ENCODE data around the gene CHD2. TPM values are rescaled to one million over a fixed set of nuclear protein-coding genes. Genes with fewer than 3 reads are reported as not detected.

Gene CHD2
- total RNA-seq, 1 donor from 2014 or later = 105 TPM

DNA sequence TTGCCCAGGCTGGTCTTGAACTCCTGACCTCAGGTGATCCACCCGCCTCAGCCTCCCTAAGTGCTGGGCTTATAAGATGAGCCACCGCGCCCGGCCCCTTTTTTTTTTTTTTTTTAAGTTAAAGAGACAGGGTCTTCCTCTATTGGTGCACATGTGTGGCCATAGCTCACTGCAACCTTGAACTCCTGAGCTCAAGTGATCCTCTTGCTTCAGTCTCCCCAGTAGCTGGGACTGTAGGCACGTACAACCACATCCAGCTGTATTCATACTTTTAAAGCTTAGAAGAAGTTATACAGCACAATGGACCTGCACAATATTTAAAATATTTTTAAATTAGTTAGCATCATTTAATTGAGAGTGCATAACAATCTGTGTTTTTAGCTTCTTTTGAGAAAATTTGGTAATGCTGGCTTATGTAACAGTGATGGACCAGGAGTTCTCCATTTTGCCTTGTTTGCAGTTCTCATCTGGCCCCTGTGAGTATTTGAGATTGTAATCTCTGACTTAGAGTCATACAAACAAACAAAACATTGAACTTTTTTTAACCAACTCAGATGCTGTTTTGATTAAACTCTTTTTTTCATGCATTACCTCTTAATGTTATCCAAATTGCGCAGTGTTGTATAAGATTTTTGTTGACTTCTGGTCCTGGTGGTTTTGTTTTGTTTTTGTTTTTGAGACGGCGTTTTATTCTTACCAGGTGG is 33.0 kb downstream of the CHD2 start:
- Mint-ChIP-seq H3K4me3 (ENCODE audit: unreplicated experiment) (no peak overlapping the region), H3K9me3 (ENCODE audit: unreplicated experiment) (no peaks in the 10 kb centered on the region), H3K4me1 (ENCODE audit: low read depth, unreplicated experiment) (peaks cover 49% of the 10 kb centered on the region), H3K36me3 (ENCODE audit: low read depth, unreplicated experiment) (peaks cover 31% of the 10 kb centered on the region), H3K27ac (ENCODE audit: unreplicated experiment) (peak overlapping the region; percentile 26), H3K27me3 (ENCODE audit: low read depth, unreplicated experiment) (no peaks in the 10 kb centered on the region)
- H3K4me1 ChIP-seq (ENCODE audit: insufficient read depth, low read length) = peaks cover 30% of the 10 kb centered on the region
- H3K9me3 ChIP-seq (ENCODE audit: insufficient read depth, low read depth, low read length) = no peaks in the 10 kb centered on the region
- FAIRE-seq (no peak), DNase-seq (ENCODE audit: low read depth) (no peak)
- peaks cover 65% of the 10 kb centered on the region for H3K36me3 ChIP-seq (ENCODE audit: insufficient read depth, low read length)
- no peak overlapping the region for H2AFZ ChIP-seq (ENCODE audit: low read depth, low read length)
- H3K79me2 ChIP-seq (ENCODE audit: insufficient read depth, low read length) = peaks cover 91% of the 10 kb centered on the region
- no peak overlapping the region for H3K4me3 ChIP-seq (ENCODE audit: insufficient read depth, low read depth, low read length)
- H3K27ac ChIP-seq (ENCODE audit: low read depth, low read length) = no peak overlapping the region
- TF ChIP-seq EZH2 (IDR thresholded peaks at IDR 0.05; ENCODE audit: insufficient read depth, low read length) = no peak
- TF ChIP-seq, protein P1, sequence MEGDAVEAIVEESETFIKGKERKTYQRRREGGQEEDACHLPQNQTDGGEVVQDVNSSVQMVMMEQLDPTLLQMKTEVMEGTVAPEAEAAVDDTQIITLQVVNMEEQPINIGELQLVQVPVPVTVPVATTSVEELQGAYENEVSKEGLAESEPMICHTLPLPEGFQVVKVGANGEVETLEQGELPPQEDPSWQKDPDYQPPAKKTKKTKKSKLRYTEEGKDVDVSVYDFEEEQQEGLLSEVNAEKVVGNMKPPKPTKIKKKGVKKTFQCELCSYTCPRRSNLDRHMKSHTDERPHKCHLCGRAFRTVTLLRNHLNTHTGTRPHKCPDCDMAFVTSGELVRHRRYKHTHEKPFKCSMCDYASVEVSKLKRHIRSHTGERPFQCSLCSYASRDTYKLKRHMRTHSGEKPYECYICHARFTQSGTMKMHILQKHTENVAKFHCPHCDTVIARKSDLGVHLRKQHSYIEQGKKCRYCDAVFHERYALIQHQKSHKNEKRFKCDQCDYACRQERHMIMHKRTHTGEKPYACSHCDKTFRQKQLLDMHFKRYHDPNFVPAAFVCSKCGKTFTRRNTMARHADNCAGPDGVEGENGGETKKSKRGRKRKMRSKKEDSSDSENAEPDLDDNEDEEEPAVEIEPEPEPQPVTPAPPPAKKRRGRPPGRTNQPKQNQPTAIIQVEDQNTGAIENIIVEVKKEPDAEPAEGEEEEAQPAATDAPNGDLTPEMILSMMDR (IDR thresholded peaks at IDR 0.05; ENCODE audit: insufficient read depth, low read depth, low read length) = no peak
- no peak overlapping the region for H3K9ac ChIP-seq (ENCODE audit: low read length)
- H3K4me2 ChIP-seq (ENCODE audit: low read length) = no peak overlapping the region
- no peaks in the 10 kb centered on the region for H3K27me3 ChIP-seq (ENCODE audit: insufficient read depth, low read length)
- peaks cover 64% of the 10 kb centered on the region for H4K20me1 ChIP-seq (ENCODE audit: insufficient read depth, low read length)

DNA sequence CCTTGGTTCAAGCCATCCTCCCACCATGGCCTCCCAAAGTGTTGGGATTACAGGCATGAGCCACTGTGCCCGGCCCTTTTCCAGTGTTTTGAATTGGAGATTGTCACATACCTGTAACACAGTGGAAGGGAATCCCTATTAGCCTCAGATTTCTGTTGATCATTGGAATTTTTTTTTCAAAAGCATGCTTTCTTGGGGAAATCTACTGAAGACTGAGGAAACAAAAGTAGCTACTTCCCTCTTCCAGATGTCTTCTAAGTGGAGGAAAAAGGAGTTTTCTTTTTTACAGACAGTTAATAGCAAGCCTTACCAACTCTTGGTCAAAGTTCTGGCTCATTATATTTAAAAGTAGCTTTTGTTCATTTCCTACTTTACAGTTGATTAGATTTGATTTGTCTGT is 33.7 kb downstream of the CHD2 start:
- Histone ChIP-seq H3K9ac (ENCODE audit: low read length) (no peak overlapping the region), H3K79me2 (ENCODE audit: insufficient read depth, low read length) (peaks cover 89% of the 10 kb centered on the region), H3K27me3 (ENCODE audit: insufficient read depth, low read length) (no peaks in the 10 kb centered on the region), H3K4me1 (ENCODE audit: insufficient read depth, low read length) (peaks cover 25% of the 10 kb centered on the region), H3K27ac (ENCODE audit: low read depth, low read length) (no peak overlapping the region), H2AFZ (ENCODE audit: low read depth, low read length) (no peak overlapping the region), H3K36me3 (ENCODE audit: insufficient read depth, low read length) (peaks cover 63% of the 10 kb centered on the region), H4K20me1 (ENCODE audit: insufficient read depth, low read length) (peaks cover 62% of the 10 kb centered on the region), H3K4me2 (ENCODE audit: low read length) (no peak overlapping the region), H3K4me3 (ENCODE audit: insufficient read depth, low read depth, low read length) (no peak overlapping the region), H3K9me3 (ENCODE audit: insufficient read depth, low read depth, low read length) (no peaks in the 10 kb centered on the region)
- DNase-seq (ENCODE audit: low read depth) (no peak), FAIRE-seq (no peak)
- TF ChIP-seq, protein P1 (IDR thresholded peaks at IDR 0.05; ENCODE audit: insufficient read depth, low read depth, low read length) = no peak
- TF ChIP-seq EZH2 (IDR thresholded peaks at IDR 0.05; ENCODE audit: insufficient read depth, low read length) = no peak
- Mint-ChIP-seq H3K9me3 (ENCODE audit: unreplicated experiment) (no peaks in the 10 kb centered on the region), H3K27me3 (ENCODE audit: low read depth, unreplicated experiment) (no peaks in the 10 kb centered on the region), H3K4me1 (ENCODE audit: low read depth, unreplicated experiment) (peaks cover 41% of the 10 kb centered on the region), H3K27ac (ENCODE audit: unreplicated experiment) (peak overlapping the region; percentile 26), H3K36me3 (ENCODE audit: low read depth, unreplicated experiment) (peaks cover 26% of the 10 kb centered on the region), H3K4me3 (ENCODE audit: unreplicated experiment) (no peak overlapping the region)

DNA sequence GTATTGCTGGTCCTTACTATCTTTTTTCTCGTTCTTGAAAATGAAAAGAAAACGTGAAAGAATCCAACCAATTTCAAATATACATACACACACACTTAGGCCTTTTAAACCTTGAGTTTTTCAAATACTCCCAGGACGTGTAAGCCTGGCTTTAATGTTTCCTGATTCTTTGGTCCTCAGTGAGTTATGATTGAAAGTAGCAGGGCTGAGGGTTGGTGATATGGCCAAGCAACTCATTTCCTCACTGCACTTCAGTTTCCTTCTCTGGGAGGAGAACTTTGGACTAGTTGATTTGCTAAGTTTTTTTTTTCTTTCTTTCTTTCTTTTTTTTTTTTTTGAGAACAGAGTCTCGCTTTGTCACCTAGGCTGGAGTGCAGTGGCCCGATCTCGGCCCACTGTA is 34.6 kb downstream of the CHD2 start:
- Histone ChIP-seq H3K27ac (ENCODE audit: low read depth, low read length) (no peak overlapping the region), H3K79me2 (ENCODE audit: insufficient read depth, low read length) (peaks cover 88% of the 10 kb centered on the region)
- peak overlapping the region; percentile 26 for H3K27ac Mint-ChIP-seq (ENCODE audit: unreplicated experiment)

More for the DNA sequence above, 34.6 kb downstream of the CHD2 start:
- H3K9me3 ChIP-seq (ENCODE audit: insufficient read depth, low read depth, low read length) = no peaks in the 10 kb centered on the region
- Mint-ChIP-seq H3K9me3 (ENCODE audit: unreplicated experiment) (no peaks in the 10 kb centered on the region), H3K27me3 (ENCODE audit: low read depth, unreplicated experiment) (no peaks in the 10 kb centered on the region), H3K4me1 (ENCODE audit: low read depth, unreplicated experiment) (peaks cover 41% of the 10 kb centered on the region), H3K36me3 (ENCODE audit: low read depth, unreplicated experiment) (peaks cover 28% of the 10 kb centered on the region), H3K4me3 (ENCODE audit: unreplicated experiment) (no peak overlapping the region)
- no peak overlapping the region for H3K4me2 ChIP-seq (ENCODE audit: low read length)
- peaks cover 65% of the 10 kb centered on the region for H4K20me1 ChIP-seq (ENCODE audit: insufficient read depth, low read length)
- H3K27me3 ChIP-seq (ENCODE audit: insufficient read depth, low read length) = no peaks in the 10 kb centered on the region
- no peak overlapping the region for H3K9ac ChIP-seq (ENCODE audit: low read length)
- DNase-seq (ENCODE audit: low read depth) = no peak
- H3K4me3 ChIP-seq (ENCODE audit: insufficient read depth, low read depth, low read length) = no peak overlapping the region
- H3K4me1 ChIP-seq (ENCODE audit: insufficient read depth, low read length) = peaks cover 16% of the 10 kb centered on the region
- H2AFZ ChIP-seq (ENCODE audit: low read depth, low read length) = no peak overlapping the region
- peaks cover 62% of the 10 kb centered on the region for H3K36me3 ChIP-seq (ENCODE audit: insufficient read depth, low read length)
- TF ChIP-seq EZH2 (IDR thresholded peaks at IDR 0.05; ENCODE audit: insufficient read depth, low read length) = no peak
- TF ChIP-seq, protein P1 (IDR thresholded peaks at IDR 0.05; ENCODE audit: insufficient read depth, low read depth, low read length) = no peak
- FAIRE-seq = no peak

Measured in astrocyte (in vitro differentiated cells and primary cell).